Cardiac muscle cell (in vitro differentiated cells and primary cell): Measurements from ENCODE around the gene C1GALT1. TPM values are rescaled to one million over a fixed set of nuclear protein-coding genes. Genes with fewer than 3 reads are reported as not detected.
"Not testable (repeated sequence)": the region's sequence is repeated elsewhere in the genome, so short reads cannot be mapped to it uniquely, and the experiment has no call there.

Experiments used
- DNase-seq, 2 donors: peaks; one replicate each; pipeline versions ENCODE4 v3.0.0 to v3.0.0-alpha.2; 2010 to 2017; ENCODE audit warnings: low read depth in 1 of 2, low spot score in 1 of 2
- H3K27ac ChIP-seq: fragments of 200-600 bp; sonication (generic); 2 replicates; pipeline ENCODE4 v1.5.1; 2016
- H3K27me3 ChIP-seq: fragments of 200-600 bp; sonication (generic); 2 replicates; pipeline ENCODE4 v1.6.0; 2016; ENCODE audit warnings: control low read depth
- H3K36me3 ChIP-seq: fragments of 200-600 bp; sonication (generic); 2 replicates; pipeline ENCODE4 v1.5.1; 2016; ENCODE audit warnings: control low read depth
- H3K4me1 ChIP-seq: fragments of 200-600 bp; sonication (generic); 2 replicates; pipeline ENCODE4 v1.8.1; 2017; ENCODE audit warnings: low read depth, mild to moderate bottlenecking, mixed run types
- H3K4me3 ChIP-seq: fragments of 200-600 bp; sonication (generic); 2 replicates; pipeline ENCODE4 v1.5.1; 2016; ENCODE audit warnings: mild to moderate bottlenecking
- H3K9me3 ChIP-seq: fragments of 200-600 bp; sonication (generic); 2 replicates; pipeline ENCODE4 v1.5.1; 2017; ENCODE audit warnings: low read depth, mild to moderate bottlenecking, control low read depth
- CTCF ChIP-seq: IDR thresholded peaks from 2 replicates; pipeline ENCODE4 v1.5.1; 2012; ENCODE audit warnings: low read depth, mild to moderate bottlenecking, low read length
- polyA plus RNA-seq: library from polyadenylated mRNA; unstranded; fragments of >200 nt; fragmentation: Nextera tagmentation; extraction: Ambion mirVana; gene quantifications from 2 replicates; pipeline ENCODE4 v1.2.1, GENCODE V29; 2016
- total RNA-seq: library from RNA; depleted of rRNA; stranded (reverse); fragments of >200 nt; gene quantifications from 2 replicates; pipeline ENCODE4 v1.2.3, GENCODE V29; 2016

The C1GALT1 gene
- total and polyA plus RNA-seq, 2 experiments from 2014 or later, result 21.9 to 28.6 TPM

DNA sequence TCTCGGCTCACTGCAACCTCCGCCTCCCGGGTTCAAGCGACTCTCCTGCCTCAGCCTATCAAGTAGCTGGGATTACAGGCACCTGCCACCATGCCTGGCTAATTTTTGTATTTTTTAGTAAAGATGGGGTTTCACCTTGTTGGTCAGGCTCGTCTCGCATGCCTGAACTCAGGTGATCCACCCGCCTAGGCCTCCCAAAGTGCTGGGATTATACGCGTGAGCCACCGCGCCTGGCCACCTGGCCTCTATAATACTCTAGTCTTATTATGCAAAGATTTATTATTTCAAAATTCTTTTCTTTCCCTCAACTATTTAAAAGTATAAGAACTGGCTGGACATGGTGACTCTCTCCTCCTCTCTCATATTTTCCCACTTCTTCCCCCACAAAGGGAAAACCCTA lies 30.0 kb upstream of the C1GALT1 start:
- Histone ChIP-seq H3K4me3 (no peak overlapping the region), H3K27ac (no peak overlapping the region), H3K4me1 (no peaks in the 10 kb centered on the region), H3K9me3 (no peaks in the 10 kb centered on the region), H3K36me3 (no peaks in the 10 kb centered on the region), H3K27me3 (no peaks in the 10 kb centered on the region)
- TF ChIP-seq CTCF, result no peak
- DNase-seq, result no peak

- not testable (repeated sequence) for H3K36me3 ChIP-seq, H3K9me3 ChIP-seq, H3K4me3 ChIP-seq, H3K4me1 ChIP-seq, H3K27ac ChIP-seq, DNase-seq, H3K27me3 ChIP-seq
These were observed 28.0 kb upstream of the C1GALT1 start for GRCh38 chr7:7154355-7154754.

- Histone ChIP-seq H3K4me1 (no peaks in the 10 kb centered on the region), H3K36me3 (no peaks in the 10 kb centered on the region), H3K27me3 (no peaks in the 10 kb centered on the region), H3K4me3 (no peak overlapping the region), H3K9me3 (no peaks in the 10 kb centered on the region), H3K27ac (no peak overlapping the region)
- TF ChIP-seq CTCF, result no peak
- no peak for DNase-seq
These were observed 25.7 kb upstream of the C1GALT1 start for GRCh38 chr7:7156663-7157062.

- Histone ChIP-seq H3K36me3 (no peaks in the 10 kb centered on the region), H3K4me1 (no peaks in the 10 kb centered on the region), H3K27ac (no peak overlapping the region), H3K4me3 (no peak overlapping the region), H3K9me3 (no peaks in the 10 kb centered on the region), H3K27me3 (no peaks in the 10 kb centered on the region)
- DNase-seq, result peak in 1 of 2 donors; percentile 63
- no peak for TF ChIP-seq CTCF
These were observed 25.0 kb upstream of the C1GALT1 start for GRCh38 chr7:7157177-7157886.

DNA sequence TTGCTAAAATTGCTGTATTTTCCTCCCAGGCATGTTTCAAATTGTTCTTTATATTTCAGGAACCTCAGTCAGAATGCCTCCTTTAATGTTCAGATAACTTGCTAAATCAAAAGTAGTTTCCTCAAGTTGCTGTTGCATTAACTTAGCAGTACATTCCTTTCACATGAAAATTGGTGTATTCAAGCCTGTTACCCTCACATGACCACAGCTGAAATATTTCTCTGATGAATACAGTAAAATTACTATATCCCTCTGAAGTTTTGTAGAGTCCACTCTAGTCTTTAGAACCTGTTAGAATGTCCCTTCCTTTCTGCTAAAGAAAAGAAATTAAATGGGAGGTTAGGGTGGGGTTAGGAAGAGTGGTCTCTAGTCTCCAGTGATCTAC lies 24.5 kb upstream of the C1GALT1 start:
- Histone ChIP-seq H3K4me1 (no peaks in the 10 kb centered on the region), H3K9me3 (no peaks in the 10 kb centered on the region), H3K27me3 (no peaks in the 10 kb centered on the region), H3K36me3 (no peaks in the 10 kb centered on the region), H3K4me3 (no peak overlapping the region), H3K27ac (no peak overlapping the region)
- peak in 1 of 2 donors; percentile 50 for DNase-seq
- no peak for TF ChIP-seq CTCF

DNA sequence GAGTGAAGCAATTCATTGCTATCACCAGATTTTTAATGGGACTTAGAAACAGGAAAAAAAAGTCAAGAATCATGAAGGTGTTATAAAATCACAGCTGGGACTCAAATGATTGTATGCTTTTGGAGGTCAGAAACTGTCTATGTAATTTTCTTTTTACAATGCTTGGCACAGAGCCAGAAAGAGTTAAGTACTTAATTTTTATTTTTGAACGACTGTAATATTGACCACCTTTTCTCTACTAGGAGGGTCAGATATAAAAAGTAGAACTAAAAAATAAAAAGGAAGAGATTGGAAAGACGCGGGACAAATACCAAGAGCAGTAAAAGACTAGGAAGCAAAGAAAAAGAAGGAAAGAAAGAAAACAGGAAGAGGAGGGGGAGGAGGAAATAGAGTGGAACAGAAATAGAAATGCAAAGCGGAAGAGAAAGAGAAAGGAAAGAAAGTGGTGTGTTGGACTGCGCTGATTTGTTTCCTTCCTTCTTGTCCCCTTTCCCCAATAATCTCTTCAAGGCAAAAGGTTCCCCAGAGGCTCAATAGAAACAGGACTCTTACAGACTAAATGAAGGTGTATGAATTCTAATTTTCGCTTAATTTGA lies 23.2 kb upstream of the C1GALT1 start:
- no peaks in the 10 kb centered on the region for H3K9me3 ChIP-seq
- H3K27ac ChIP-seq, result no peak overlapping the region
- no peaks in the 10 kb centered on the region for H3K27me3 ChIP-seq
- TF ChIP-seq CTCF, result no peak
- no peak for DNase-seq
- no peaks in the 10 kb centered on the region for H3K36me3 ChIP-seq
- no peak overlapping the region for H3K4me3 ChIP-seq
- no peaks in the 10 kb centered on the region for H3K4me1 ChIP-seq
